ENCODE measurements around the gene FCHSD2.

GRCh38 chr11:73149105-73149504 lies 7.0 kb upstream of the FCHSD2 start:
- no peak for TF ChIP-seq REST (IDR thresholded peaks at IDR 0.05; ENCODE audit: insufficient read depth in 1 of 2, low read depth in 2 of 2, low read length in 2 of 2)
- TF ChIP-seq POLR2AphosphoS5 (IDR thresholded peaks at IDR 0.05; ENCODE audit: low read depth, low read length) = no peak
- TF ChIP-seq TAF1 (IDR thresholded peaks at IDR 0.05; ENCODE audit: borderline replicate concordance, insufficient read depth, low read length) = no peak
- no peak for TF ChIP-seq SIN3A (IDR thresholded peaks at IDR 0.05; ENCODE audit: borderline replicate concordance, insufficient read depth, low read length)
- TF ChIP-seq FOXP2 (optimal IDR thresholded peaks at IDR 0.05; ENCODE audit: borderline replicate concordance, extremely low read depth, extremely low read length, insufficient read depth) = no peak

Measured in PFSK-1 (cell line).